ENCODE results near the gene ZSWIM8.
"Not testable (repeated sequence)": the region's sequence is repeated elsewhere in the genome, so short reads cannot be mapped to it uniquely, and the experiment has no call there.

The ZSWIM8 gene

GRCh38 chr10:73772281-73773151 is 12.9 kb upstream of the ZSWIM8 start:
- DNase-seq (ENCODE audit: low read depth in 2 of 2): peak; percentile 75 to 78

GRCh38 chr10:73773152-73773879 is 12.1 kb upstream of the ZSWIM8 start:
- no peak for DNase-seq (ENCODE audit: low read depth in 2 of 2)

- DNase-seq (ENCODE audit: low read depth in 2 of 2): no peak
Measured at GRCh38 chr10:73774637-73775036, 10.8 kb upstream of the ZSWIM8 start.

GRCh38 chr10:73779018-73779417 is 6.4 kb upstream of the ZSWIM8 start:
- no peak for DNase-seq (ENCODE audit: low read depth in 2 of 2)

GRCh38 chr10:73779539-73780197 is 5.7 kb upstream of the ZSWIM8 start:
- no peak for DNase-seq (ENCODE audit: low read depth in 2 of 2)

GRCh38 chr10:73780301-73780700 is 5.1 kb upstream of the ZSWIM8 start:
- no peak for DNase-seq (ENCODE audit: low read depth in 2 of 2)

- no peak for DNase-seq (ENCODE audit: low read depth in 2 of 2)
Measured at GRCh38 chr10:73780966-73781365, 4.4 kb upstream of the ZSWIM8 start.

- no peak for DNase-seq (ENCODE audit: low read depth in 2 of 2)
Measured at GRCh38 chr10:73781548-73781878, 3.9 kb upstream of the ZSWIM8 start.

GRCh38 chr10:73781879-73782748 is 3.3 kb upstream of the ZSWIM8 start, which contains the start of gene CHCHD1:
Gene CHCHD1 (plus strand): TSS chr10:73782048. CDS start chr10:73782076, 28 bp downstream.
- DNase-seq (ENCODE audit: low read depth in 2 of 2): peak; percentile 86 to 90

- DNase-seq (ENCODE audit: low read depth in 2 of 2): no peak
Measured at GRCh38 chr10:73782749-73783085, 2.7 kb upstream of the ZSWIM8 start.

GRCh38 chr10:73785721-73786511 is 510 bp downstream of the ZSWIM8 start:
- DNase-seq (ENCODE audit: low read depth in 2 of 2): peak; percentile 21 to 25

- no peak for DNase-seq (ENCODE audit: low read depth in 2 of 2)
Measured at GRCh38 chr10:73786512-73786885, 1.1 kb downstream of the ZSWIM8 start.

GRCh38 chr10:73787031-73787800 is 1.8 kb downstream of the ZSWIM8 start:
- DNase-seq (ENCODE audit: low read depth in 2 of 2): not testable (repeated sequence)

- DNase-seq (ENCODE audit: low read depth in 2 of 2): no peak
Measured at GRCh38 chr10:73788864-73789658, 3.7 kb downstream of the ZSWIM8 start.

- DNase-seq (ENCODE audit: low read depth in 2 of 2): no peak
Measured at GRCh38 chr10:73789659-73790055, 4.3 kb downstream of the ZSWIM8 start.

- DNase-seq (ENCODE audit: low read depth in 2 of 2): no peak
Measured at GRCh38 chr10:73790886-73791625, 5.7 kb downstream of the ZSWIM8 start.

- no peak for DNase-seq (ENCODE audit: low read depth in 2 of 2)
Measured at GRCh38 chr10:73791871-73792400, 6.5 kb downstream of the ZSWIM8 start.

GRCh38 chr10:73793456-73793855 is 8.1 kb downstream of the ZSWIM8 start:
- no peak for DNase-seq (ENCODE audit: low read depth in 2 of 2)
